CD4-positive, CD25-positive, alpha-beta regulatory T cell (primary cell): Measurements from ENCODE around the gene EXOC6. TPM values are rescaled to one million over a fixed set of nuclear protein-coding genes. Genes with fewer than 3 reads are reported as not detected.

Experiments used
- ATAC-seq, 2 donors: fragments of 150-1000 bp; cut with Tn5 transposase; one replicate each; pipeline ENCODE4 v1.10.0; 2021; ENCODE audit warnings: low read depth in 2 of 2, moderate number of reproducible peaks in 2 of 2, moderate library complexity in 1 of 2
- DNase-seq, 3 donors: peaks; one replicate each; pipeline versions ENCODE4 v3.0.0 to v3.0.0-alpha.2; 2012 to 2022; ENCODE audit warnings: mixed read lengths in 1 of 3
- H3K27ac ChIP-seq: one replicate; pipeline ENCODE4 v1.7.0; 2013; ENCODE audit warnings: mild to moderate bottlenecking, low read length; ENCODE audit not compliant: insufficient read depth, poor library complexity, severe bottlenecking
- H3K27me3 ChIP-seq: one replicate; pipeline ENCODE4 v1.7.0; 2013; ENCODE audit warnings: low read length; ENCODE audit not compliant: control insufficient read depth, insufficient read depth
- H3K36me3 ChIP-seq: one replicate; pipeline ENCODE4 v1.7.0; 2013; ENCODE audit warnings: mild to moderate bottlenecking, low read length, moderate library complexity; ENCODE audit not compliant: control insufficient read depth, insufficient read depth
- H3K4me1 ChIP-seq: 2 replicates; pipeline ENCODE4 v1.7.0; 2013; ENCODE audit warnings: mild to moderate bottlenecking, low read length; ENCODE audit not compliant: insufficient read depth, control insufficient read depth, poor library complexity, severe bottlenecking
- H3K4me3 ChIP-seq: one replicate; pipeline ENCODE4 v1.7.0; 2013; ENCODE audit warnings: low read depth, mild to moderate bottlenecking, low read length, moderate library complexity
- H3K9me3 ChIP-seq, 2 experiments: 1 replicate in 1 of 2; 2 replicates in 1 of 2; pipeline ENCODE4 v1.7.0; 2013; ENCODE audit warnings: low read length in 2 of 2, mild to moderate bottlenecking in 1 of 2, moderate library complexity in 1 of 2; ENCODE audit not compliant: control insufficient read depth in 2 of 2
- H3K27ac Mint-ChIP-seq, 3 donors: one replicate each; pipeline ENCODE4 v1.8.0; 2020 to 2022; ENCODE audit warnings: mild to moderate bottlenecking in 3 of 3, mixed read lengths in 3 of 3, moderate library complexity in 2 of 3
- H3K27me3 Mint-ChIP-seq: one replicate; pipeline ENCODE4 v1.8.0; 2022; ENCODE audit warnings: mild to moderate bottlenecking, mixed read lengths
- H3K36me3 Mint-ChIP-seq: one replicate; pipeline ENCODE4 v1.8.0; 2020; ENCODE audit warnings: mixed read lengths
- H3K4me1 Mint-ChIP-seq, 4 donors: one replicate each; pipeline ENCODE4 v1.8.0; 2020 to 2022; ENCODE audit warnings: mixed read lengths in 4 of 4, mild to moderate bottlenecking in 1 of 4
- H3K4me3 Mint-ChIP-seq, 4 donors: one replicate each; pipeline ENCODE4 v1.8.0; 2020 to 2022; ENCODE audit warnings: mild to moderate bottlenecking in 4 of 4, mixed read lengths in 4 of 4, moderate library complexity in 3 of 4
- H3K9me3 Mint-ChIP-seq, 7 donors: one replicate each; pipeline ENCODE4 v1.8.0; 2020 to 2022; ENCODE audit warnings: mixed read lengths in 7 of 7, mild to moderate bottlenecking in 3 of 7, moderate library complexity in 2 of 7
- polyA plus RNA-seq, 4 donors: library from polyadenylated mRNA; unstranded; fragments of 300-500 nt; fragmentation: Illumina TruSeq; gene quantifications; one replicate each; pipeline ENCODE4 v1.2.3, GENCODE V29; 2021
- total RNA-seq: library from RNA; stranded (reverse); gene quantifications from one replicate; pipeline ENCODE4 v1.2.3, GENCODE V29; 2022

Gene EXOC6
- total and polyA plus RNA-seq, 5 donors from 2014 or later = 7.5 to 16.9 (median 10.0) TPM

DNA sequence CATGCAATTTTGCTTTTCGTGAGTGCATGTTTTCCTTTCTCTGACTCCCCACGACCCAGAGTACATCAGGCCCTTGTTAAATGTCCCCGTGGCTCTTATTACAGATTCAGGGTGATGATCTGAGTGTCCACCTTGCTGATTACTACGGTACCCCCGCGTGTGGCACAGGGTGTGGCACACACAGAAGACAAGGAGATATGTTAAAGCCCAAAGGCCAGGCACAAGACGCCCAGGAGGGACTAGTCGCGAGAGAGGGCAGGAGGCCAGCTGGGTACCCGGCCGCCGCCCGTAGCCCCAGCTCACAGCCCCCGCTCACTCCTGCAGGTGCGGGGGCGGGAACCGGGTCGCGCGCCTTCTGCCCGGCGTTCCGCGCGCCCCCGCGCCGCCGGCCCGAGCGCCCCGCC is 281 bp upstream of the EXOC6 start:
- Histone ChIP-seq H3K4me3 (peak overlapping the region; percentile 73), H3K36me3 (no peaks in the 10 kb centered on the region), H3K4me1 (peaks cover 11% of the 10 kb centered on the region), H3K27me3 (no peaks in the 10 kb centered on the region), H3K27ac (peak overlapping the region; percentile 80), H3K9me3 (no peaks in the 10 kb centered on the region)
- H3K4me3 Mint-ChIP-seq = peak overlapping the region; percentile 85 to 94 (median 92)
- H3K36me3 Mint-ChIP-seq = no peaks in the 10 kb centered on the region
- no peaks in the 10 kb centered on the region for H3K9me3 Mint-ChIP-seq
- peak overlapping the region; percentile 81 to 97 (median 93) for H3K27ac Mint-ChIP-seq
- H3K27me3 Mint-ChIP-seq = no peaks in the 10 kb centered on the region
- ATAC-seq (no peak), DNase-seq (no peak)
- H3K4me1 Mint-ChIP-seq = peaks cover 20 to 36% (median 26%) of the 10 kb centered on the region in 4 donors

DNA sequence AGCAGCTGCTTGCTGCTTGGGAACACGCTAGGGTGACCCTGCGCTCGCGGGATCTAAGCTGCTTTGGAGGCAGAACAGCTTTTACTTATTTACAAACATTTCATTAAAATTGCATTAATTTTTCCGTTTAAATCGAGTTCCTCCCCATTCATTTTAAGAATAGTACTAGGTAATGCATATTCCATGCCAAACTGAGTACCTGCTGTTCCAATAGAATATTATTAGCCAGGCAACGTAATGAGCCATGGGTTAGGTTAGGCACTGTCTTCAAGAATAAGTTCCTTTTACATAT is 860 bp downstream of the EXOC6 start:
- no peaks in the 10 kb centered on the region for H3K9me3 ChIP-seq
- H3K4me3 Mint-ChIP-seq = peak overlapping the region; percentile 85 to 96 (median 88)
- no peaks in the 10 kb centered on the region for H3K27me3 Mint-ChIP-seq
- no peaks in the 10 kb centered on the region for H3K36me3 ChIP-seq
- peaks cover 11% of the 10 kb centered on the region for H3K4me1 ChIP-seq
- peaks cover 23 to 42% (median 35%) of the 10 kb centered on the region in 4 donors for H3K4me1 Mint-ChIP-seq
- peak overlapping the region; percentile 80 for H3K27ac ChIP-seq
- DNase-seq (no peak), ATAC-seq (no peak)
- no peaks in the 10 kb centered on the region for H3K9me3 Mint-ChIP-seq
- no peaks in the 10 kb centered on the region for H3K36me3 Mint-ChIP-seq
- peak overlapping the region; percentile 76 to 81 (median 76) for H3K27ac Mint-ChIP-seq
- H3K4me3 ChIP-seq = peak overlapping the region; percentile 90
- H3K27me3 ChIP-seq = no peaks in the 10 kb centered on the region

DNA sequence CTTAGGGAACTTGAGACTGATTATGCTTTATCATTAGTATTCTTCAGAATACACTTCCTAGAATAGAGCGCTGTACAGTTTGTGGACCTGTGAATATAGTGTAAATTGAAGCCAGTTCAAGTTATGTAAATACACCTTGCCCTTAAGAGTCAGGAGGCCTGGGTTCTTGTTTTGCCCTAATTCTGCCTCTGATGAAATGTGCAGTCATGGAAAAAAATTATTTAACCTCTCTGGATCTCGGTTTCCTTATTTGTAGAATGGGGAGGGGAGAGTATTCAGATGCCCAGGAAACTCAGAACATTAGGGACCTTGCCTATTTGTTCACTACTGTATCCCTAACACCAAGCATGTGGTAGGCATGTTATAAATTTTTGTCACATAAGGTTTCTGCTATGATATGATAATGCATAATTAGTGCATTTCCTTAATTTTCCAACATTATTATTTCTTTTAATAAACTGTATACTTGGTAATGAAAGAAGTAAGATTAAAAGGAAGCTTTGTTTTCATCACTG is 1.3 kb downstream of the EXOC6 start:
- no peaks in the 10 kb centered on the region for H3K27me3 Mint-ChIP-seq
- peak overlapping the region; percentile 85 to 96 (median 88) for H3K4me3 Mint-ChIP-seq
- ATAC-seq = no peak
- Histone ChIP-seq H3K36me3 (no peaks in the 10 kb centered on the region), H3K4me1 (peaks cover 11% of the 10 kb centered on the region), H3K9me3 (no peaks in the 10 kb centered on the region), H3K27ac (no peak overlapping the region), H3K4me3 (peak overlapping the region; percentile 90), H3K27me3 (no peaks in the 10 kb centered on the region)
- H3K27ac Mint-ChIP-seq = peak overlapping the region; percentile 5 to 81 (median 76)
- peaks cover 26 to 47% (median 39%) of the 10 kb centered on the region in 4 donors for H3K4me1 Mint-ChIP-seq
- no peaks in the 10 kb centered on the region for H3K9me3 Mint-ChIP-seq
- peaks cover 3% of the 10 kb centered on the region for H3K36me3 Mint-ChIP-seq
- no peak for DNase-seq

- Mint-ChIP-seq H3K9me3 (no peaks in the 10 kb centered on the region), H3K27ac (no peak overlapping the region), H3K36me3 (peaks cover 5% of the 10 kb centered on the region), H3K4me3 (peak overlapping the region in 3 of 4 donors; percentile 16 to 96 (median 85)), H3K4me1 (peaks cover 27 to 52% (median 44%) of the 10 kb centered on the region in 4 donors), H3K27me3 (no peaks in the 10 kb centered on the region)
- ATAC-seq (no peak), DNase-seq (no peak)
- Histone ChIP-seq H3K4me1 (peaks cover 11% of the 10 kb centered on the region), H3K27me3 (no peaks in the 10 kb centered on the region), H3K4me3 (no peak overlapping the region), H3K36me3 (no peaks in the 10 kb centered on the region), H3K9me3 (no peaks in the 10 kb centered on the region), H3K27ac (no peak overlapping the region)
Measured at GRCh38 chr10:92850185-92850584, 1.9 kb downstream of the EXOC6 start.

DNA sequence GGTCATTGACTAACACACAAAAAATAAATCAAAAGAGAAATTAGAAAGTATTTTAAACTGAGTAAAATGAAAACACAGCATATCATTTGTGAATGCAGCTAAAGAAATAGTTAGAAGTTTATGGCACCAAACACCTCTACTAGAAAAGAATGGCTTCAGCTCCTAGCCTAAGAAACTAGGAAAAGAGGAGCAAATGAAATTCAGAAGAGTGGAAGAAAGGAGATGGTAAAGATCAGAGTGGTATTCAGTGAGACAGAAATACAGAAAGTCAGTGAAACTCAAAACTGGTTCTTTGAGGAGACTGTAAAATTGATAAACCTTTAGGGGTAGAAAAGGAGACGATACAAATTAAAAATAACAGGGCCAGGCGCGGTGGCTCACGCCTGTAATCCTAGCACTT is 2.7 kb downstream of the EXOC6 start:
- peaks cover 27 to 54% (median 45%) of the 10 kb centered on the region in 4 donors for H3K4me1 Mint-ChIP-seq
- H3K9me3 Mint-ChIP-seq = no peaks in the 10 kb centered on the region
- H3K27me3 Mint-ChIP-seq = no peaks in the 10 kb centered on the region
- H3K27ac Mint-ChIP-seq = no peak overlapping the region
- no peak overlapping the region for H3K4me3 Mint-ChIP-seq
- H3K4me3 ChIP-seq = no peak overlapping the region
- H3K27ac ChIP-seq = no peak overlapping the region
- ATAC-seq (no peak), DNase-seq (no peak)
- H3K9me3 ChIP-seq = no peaks in the 10 kb centered on the region
- no peaks in the 10 kb centered on the region for H3K36me3 ChIP-seq
- H3K27me3 ChIP-seq = no peaks in the 10 kb centered on the region
- peaks cover 5% of the 10 kb centered on the region for H3K36me3 Mint-ChIP-seq
- peaks cover 11% of the 10 kb centered on the region for H3K4me1 ChIP-seq

DNA sequence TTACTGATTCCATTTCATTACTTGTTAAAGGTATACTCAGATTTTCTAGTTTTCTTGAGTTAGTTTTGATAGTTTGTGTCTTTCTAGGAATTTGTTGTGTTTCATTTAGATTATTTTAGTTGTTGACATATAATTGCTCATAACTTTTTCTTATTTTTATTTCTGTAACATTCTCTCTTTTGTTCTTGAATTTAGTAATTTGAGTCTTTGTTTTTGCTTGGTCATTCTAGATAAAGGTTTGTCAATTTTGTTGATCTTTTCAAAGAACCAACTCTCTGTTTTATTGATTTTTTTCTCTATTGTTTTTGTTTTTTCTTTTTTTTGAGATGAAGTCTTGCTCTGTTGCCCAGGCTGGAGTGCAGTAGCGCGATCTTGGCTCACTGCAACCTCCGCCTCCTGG is 7.2 kb downstream of the EXOC6 start:
- Histone ChIP-seq H3K4me3 (no peak overlapping the region), H3K9me3 (peaks cover 19 to 22% of the 10 kb centered on the region in 2 experiments), H3K27me3 (no peaks in the 10 kb centered on the region), H3K36me3 (peaks cover 2% of the 10 kb centered on the region), H3K4me1 (no peaks in the 10 kb centered on the region), H3K27ac (no peak overlapping the region)
- no peak overlapping the region for H3K4me3 Mint-ChIP-seq
- H3K36me3 Mint-ChIP-seq = peaks cover 26% of the 10 kb centered on the region
- no peak for DNase-seq
- H3K27ac Mint-ChIP-seq = no peak overlapping the region
- peaks cover 19 to 41% (median 37%) of the 10 kb centered on the region in 4 donors for H3K4me1 Mint-ChIP-seq
- ATAC-seq = no peak
- no peaks in the 10 kb centered on the region for H3K27me3 Mint-ChIP-seq
- peaks cover 3 to 28% (median 11%) of the 10 kb centered on the region in 7 donors for H3K9me3 Mint-ChIP-seq

GRCh38 chr10:92857904-92858514 is 9.7 kb downstream of the EXOC6 start:
- Histone ChIP-seq H3K27me3 (no peaks in the 10 kb centered on the region), H3K4me3 (no peak overlapping the region), H3K9me3 (peaks cover 19 to 22% of the 10 kb centered on the region in 2 experiments), H3K27ac (no peak overlapping the region), H3K36me3 (peaks cover 2% of the 10 kb centered on the region), H3K4me1 (no peaks in the 10 kb centered on the region)
- no peak overlapping the region for H3K27ac Mint-ChIP-seq
- H3K27me3 Mint-ChIP-seq = no peaks in the 10 kb centered on the region
- peaks cover 30% of the 10 kb centered on the region for H3K36me3 Mint-ChIP-seq
- no peak for ATAC-seq
- peaks cover 3 to 28% (median 11%) of the 10 kb centered on the region in 7 donors for H3K9me3 Mint-ChIP-seq
- H3K4me1 Mint-ChIP-seq = peaks cover 27 to 44% (median 41%) of the 10 kb centered on the region in 4 donors
- no peak overlapping the region for H3K4me3 Mint-ChIP-seq
- DNase-seq = no peak

DNA sequence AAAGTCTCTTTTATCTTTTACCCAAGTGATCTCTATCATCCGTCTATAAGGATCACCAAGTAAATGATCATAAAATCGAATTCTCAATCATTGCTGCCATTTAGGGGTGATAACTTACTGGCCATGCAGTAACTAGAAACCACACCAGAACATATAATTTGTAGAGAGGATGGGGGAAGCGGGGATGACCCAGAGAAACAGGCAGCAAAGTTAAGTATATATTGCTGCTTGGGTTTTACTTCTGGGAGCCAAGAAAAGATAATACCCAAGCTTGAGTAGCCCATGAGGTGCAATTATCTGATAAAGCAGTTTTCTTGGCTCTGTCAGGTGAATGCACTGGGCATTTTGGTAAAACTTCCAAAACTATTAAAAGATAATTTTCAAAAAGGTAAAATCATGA is 18.9 kb downstream of the EXOC6 start:
- Mint-ChIP-seq H3K9me3 (peaks cover 0 to 2% (median 0%) of the 10 kb centered on the region in 7 donors), H3K4me1 (peaks cover 9 to 33% (median 19%) of the 10 kb centered on the region in 4 donors), H3K4me3 (no peak overlapping the region), H3K27ac (peak overlapping the region in 1 of 3 donors; percentile 15), H3K36me3 (peaks cover 5% of the 10 kb centered on the region), H3K27me3 (no peaks in the 10 kb centered on the region)
- no peak for ATAC-seq
- no peaks in the 10 kb centered on the region for H3K4me1 ChIP-seq
- H3K4me3 ChIP-seq = no peak overlapping the region
- DNase-seq = no peak
- H3K27me3 ChIP-seq = no peaks in the 10 kb centered on the region
- no peaks in the 10 kb centered on the region for H3K36me3 ChIP-seq
- H3K9me3 ChIP-seq = no peaks in the 10 kb centered on the region
- H3K27ac ChIP-seq = no peak overlapping the region
